HG03025 (cell line): ENCODE results near the gene TCHHL1.

ENCODE experiments used
- ATAC-seq: cut with Tn5 transposase; IDR thresholded peaks from one replicate; pipeline ENCODE4 v1.9.1; 2021; ENCODE audit warnings: mild to moderate bottlenecking, moderate library complexity; ENCODE audit not compliant: unreplicated experiment, low FRiP score

Gene TCHHL1

DNA sequence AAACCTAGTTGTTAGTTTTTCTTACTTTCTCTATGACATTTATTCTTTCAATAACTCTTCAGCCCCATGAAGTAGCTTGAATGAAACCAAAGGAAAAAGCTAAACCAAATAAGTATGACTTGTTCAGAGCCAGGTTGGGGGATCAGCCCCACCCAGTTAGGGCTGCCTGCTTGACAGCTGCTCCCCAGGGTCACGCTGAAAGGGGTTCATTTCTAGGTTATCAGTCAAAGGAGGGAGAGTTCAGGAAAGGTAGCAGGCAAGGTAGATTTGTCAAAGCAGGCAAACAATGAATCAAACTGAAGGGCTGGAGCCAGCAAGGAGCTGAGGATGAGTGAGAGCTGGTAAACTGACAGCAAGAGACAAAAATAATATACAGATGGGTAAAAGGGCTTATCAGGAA lies 49.0 kb downstream of the TCHHL1 start:
- ATAC-seq, result no peak

- ATAC-seq, result no peak
Observed at GRCh38 chr1:152039461-152039860, 49.4 kb downstream of the TCHHL1 start.

- ATAC-seq, result no peak
Observed at GRCh38 chr1:152038871-152039270, 50.0 kb downstream of the TCHHL1 start.

DNA sequence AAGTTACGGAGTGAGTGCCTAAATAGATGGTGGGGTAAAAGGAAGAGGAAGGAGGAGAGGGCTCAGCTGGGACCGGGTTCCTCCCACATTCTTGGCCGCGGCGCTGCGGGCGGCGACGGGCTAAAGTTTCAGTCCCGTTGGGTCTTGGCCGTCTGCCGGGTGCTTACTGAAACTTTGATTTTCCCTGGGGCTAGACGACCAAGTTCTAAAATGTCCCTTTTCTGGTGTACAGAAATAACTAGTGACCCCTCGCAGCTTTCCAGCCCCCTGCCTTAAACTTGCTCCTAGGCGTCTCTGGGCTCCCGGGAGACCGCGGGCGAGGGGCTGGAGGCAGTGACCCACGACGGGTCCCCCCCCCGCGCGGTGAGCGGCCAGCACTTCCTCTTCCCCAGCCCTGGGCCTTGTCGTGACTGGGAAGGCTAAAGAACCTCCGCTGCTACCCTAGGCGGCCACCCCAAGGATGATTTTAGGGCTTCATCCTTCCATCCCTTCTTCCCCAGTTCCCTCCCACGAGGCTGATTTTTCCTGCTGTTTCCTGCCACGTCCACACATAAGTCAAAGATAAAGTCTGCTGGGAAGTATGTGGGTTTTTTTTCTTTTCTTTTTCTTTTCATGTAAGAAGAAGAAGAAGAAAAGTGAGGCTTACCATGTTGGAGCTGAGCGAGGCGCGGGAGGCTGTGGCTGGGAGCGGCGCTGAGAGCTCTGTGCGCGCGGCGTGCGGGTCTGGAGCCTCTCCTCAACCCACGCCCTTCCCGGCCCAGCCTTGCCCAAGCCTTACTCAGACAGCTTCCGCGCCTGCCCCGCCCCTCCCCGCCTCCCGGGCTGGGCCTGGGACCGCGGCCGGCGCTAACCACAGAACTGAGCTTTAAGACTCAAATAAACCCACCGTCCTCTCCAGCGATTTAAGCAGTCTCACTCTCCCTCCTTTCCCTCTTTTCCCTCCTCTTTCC lies 52.3 kb downstream of the TCHHL1 start, which contains the start of gene S100A11:
Gene S100A11 (minus strand): TSS at position 738 of the 950 bp plus-strand sequence. CDS start 89 bp downstream, at position 649.
- ATAC-seq, result peak; percentile 44

- ATAC-seq, result no peak
Observed at GRCh38 chr1:152035539-152036266, 53.2 kb downstream of the TCHHL1 start.

DNA sequence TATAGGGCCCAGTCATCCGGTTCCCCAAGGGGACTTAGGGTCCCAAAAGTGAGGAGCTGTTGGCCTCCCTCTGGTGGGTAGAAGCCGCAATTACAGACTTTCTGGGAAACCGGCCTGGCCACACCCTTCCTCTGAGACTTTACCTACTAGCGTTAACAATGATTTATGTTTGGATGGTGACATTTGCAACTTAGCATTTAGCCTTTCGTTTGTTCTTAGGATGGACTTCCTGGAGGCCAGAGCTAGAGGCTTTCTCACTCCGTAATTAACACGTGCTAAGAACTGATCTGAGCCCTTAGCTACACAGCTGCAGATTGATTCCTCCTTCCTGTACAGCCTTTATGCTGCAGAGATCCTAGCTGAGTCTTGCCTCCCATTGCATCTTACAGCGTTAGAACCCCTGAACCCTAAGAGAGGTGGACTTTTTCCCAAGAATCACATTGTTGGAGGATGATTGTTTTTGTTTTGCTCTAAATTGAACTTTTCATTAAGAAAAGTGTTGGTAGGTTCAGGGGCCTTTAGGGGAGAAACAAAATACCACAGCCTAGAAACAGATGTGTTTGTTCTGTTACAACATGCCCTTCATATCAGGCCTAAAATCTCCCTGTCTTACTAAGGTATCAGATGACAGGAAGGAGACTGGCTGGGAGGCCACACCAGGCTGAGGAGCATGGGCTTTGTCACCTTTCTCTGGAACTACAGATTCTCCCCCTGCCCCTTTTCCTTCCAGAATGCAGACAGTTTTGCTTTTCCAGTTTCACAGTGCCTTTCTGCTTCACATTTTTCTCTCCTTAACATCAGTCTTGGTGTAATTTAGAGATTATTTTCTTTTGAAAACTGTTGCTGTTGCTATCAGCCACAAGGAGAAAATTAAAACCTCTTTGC lies 54.0 kb downstream of the TCHHL1 start:
- ATAC-seq, result no peak

- no peak for ATAC-seq
Observed at GRCh38 chr1:152034324-152034653, 54.6 kb downstream of the TCHHL1 start.
